IMR-90 (cell line): ENCODE measurements around the gene TTC31.

Source experiments
- RAD21 ChIP-seq: IDR thresholded peaks from 2 replicates; pipeline ENCODE4 v1.6.1; 2012; ENCODE audit warnings: low read length, improper control_type of control experiment
- TF ChIP-seq, protein P1 (sequence below): conservative IDR thresholded peaks from 2 replicates; pipeline ENCODE4 v1.5.1; 2012; ENCODE audit warnings: mild to moderate bottlenecking, low read depth, low read length, improper control_type of control experiment
- TF ChIP-seq, protein P2 (sequence below): fragments of 150-350 bp; IDR thresholded peaks from 2 replicates; pipeline ENCODE4 v1.6.1; 2017; ENCODE audit warnings: mild to moderate bottlenecking, antibody characterized with exemption, low read length, low read depth

DNA sequence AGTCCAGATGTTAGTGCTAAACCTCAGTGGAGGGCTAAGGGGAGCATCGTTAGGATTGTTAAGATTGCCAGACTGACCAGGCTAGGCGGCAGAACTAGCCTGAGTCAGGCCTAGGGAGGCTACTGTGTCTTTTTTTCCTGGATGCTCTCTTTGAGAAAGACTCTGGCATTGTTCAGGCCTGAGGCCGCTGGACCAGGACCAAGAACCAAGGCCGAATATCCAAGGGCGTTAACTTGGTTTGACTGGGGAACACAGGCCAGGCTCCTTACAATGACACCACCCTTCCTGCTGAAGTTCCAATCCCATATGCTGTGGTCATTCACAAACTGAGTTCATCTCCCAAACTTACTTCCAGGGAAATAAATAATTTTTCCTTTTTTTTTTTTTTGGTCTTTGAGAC lies 57.4 kb downstream of the TTC31 start:
- TF ChIP-seq, protein P1, sequence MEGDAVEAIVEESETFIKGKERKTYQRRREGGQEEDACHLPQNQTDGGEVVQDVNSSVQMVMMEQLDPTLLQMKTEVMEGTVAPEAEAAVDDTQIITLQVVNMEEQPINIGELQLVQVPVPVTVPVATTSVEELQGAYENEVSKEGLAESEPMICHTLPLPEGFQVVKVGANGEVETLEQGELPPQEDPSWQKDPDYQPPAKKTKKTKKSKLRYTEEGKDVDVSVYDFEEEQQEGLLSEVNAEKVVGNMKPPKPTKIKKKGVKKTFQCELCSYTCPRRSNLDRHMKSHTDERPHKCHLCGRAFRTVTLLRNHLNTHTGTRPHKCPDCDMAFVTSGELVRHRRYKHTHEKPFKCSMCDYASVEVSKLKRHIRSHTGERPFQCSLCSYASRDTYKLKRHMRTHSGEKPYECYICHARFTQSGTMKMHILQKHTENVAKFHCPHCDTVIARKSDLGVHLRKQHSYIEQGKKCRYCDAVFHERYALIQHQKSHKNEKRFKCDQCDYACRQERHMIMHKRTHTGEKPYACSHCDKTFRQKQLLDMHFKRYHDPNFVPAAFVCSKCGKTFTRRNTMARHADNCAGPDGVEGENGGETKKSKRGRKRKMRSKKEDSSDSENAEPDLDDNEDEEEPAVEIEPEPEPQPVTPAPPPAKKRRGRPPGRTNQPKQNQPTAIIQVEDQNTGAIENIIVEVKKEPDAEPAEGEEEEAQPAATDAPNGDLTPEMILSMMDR: no peak
- TF ChIP-seq, protein P2, sequence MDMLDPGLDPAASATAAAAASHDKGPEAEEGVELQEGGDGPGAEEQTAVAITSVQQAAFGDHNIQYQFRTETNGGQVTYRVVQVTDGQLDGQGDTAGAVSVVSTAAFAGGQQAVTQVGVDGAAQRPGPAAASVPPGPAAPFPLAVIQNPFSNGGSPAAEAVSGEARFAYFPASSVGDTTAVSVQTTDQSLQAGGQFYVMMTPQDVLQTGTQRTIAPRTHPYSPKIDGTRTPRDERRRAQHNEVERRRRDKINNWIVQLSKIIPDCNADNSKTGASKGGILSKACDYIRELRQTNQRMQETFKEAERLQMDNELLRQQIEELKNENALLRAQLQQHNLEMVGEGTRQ: no peak
- TF ChIP-seq RAD21: no peak
